Glomerular visceral epithelial cell (primary cell): ENCODE data around the gene AP4M1.

Experiments
- DNase-seq: peaks from one replicate; pipeline ENCODE4 v3.0.0-alpha.2; 2016; ENCODE audit errors: extremely low spot score

AP4M1 gene

DNA sequence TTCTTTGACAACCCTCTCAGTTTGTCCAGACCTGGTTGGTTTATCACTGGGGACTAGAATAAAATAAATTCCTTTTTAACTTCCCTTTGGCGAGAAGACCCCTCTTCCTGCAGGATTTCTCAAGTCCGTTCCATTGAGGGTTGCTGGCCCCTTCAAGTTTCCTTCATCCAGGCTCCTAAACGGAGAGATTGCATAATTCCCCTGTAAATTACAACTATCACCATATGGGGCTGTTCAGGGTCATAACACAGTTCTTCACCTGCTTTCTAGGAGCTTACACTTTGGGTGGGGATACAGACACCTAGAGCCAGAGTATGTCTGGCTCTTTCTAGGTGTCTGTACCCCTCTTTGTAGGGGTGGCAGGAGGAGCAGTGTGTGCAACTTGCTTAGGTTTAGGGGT lies 15.9 kb upstream of the AP4M1 start:
- DNase-seq = no peak

DNA sequence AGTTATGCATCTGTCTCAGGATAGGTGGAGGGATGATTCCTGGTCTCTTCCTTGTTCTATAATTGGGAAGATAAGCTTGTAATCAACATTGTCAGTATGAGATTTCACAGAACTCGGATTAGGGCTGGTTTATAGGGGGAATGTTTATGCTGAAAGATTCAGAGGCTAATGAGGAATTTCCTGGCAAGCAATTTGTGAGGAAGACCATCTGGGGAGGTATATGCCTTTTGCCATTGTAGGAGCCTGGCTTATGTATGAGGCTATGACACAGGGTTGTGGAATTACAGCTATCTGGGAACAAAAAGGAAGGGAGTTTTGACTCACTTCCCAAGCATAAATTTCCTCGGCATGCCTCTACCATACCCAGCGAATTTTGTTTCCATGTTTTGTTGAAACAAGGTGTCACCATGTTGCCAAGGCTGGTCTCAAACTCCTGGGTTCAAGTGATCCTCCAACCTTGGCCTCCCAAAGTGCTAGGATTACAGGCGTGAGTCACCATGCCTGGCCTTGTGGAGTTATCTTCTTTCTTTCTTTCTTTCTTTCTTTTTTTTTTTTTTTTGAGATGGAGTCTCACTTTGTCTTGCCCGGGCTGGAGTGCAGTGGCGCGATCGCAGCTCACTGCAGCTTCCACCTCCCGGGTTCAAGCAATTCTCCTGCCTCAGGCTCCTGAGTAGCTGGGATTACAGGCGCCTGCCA lies 14.2 kb upstream of the AP4M1 start:
- peak; percentile 72 for DNase-seq

DNA sequence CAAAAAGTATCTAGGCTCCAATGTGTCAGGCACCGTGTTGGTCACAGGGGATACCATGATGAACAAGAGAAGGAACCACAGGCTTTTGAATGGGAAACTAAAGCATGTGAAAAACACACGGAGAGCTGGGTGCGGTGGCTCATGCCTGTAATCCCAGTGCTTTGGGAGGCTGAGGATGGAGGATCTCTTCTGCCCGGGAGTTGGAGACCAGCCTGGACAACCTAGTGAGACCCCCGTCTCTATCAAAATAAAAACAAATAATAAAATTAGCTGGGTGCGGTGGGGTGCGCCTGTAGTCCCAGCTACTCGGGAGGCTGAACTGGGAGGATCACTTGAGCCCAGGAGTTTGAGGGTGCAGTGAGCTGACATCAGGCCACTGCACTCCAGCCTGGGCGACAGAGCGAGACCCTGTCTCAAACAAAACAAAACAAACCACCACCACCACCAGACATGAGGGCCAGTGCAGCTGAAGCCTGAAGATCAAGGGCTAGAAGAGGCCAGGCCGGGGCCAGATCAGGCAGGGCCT lies 13.3 kb upstream of the AP4M1 start:
- no peak for DNase-seq

DNA sequence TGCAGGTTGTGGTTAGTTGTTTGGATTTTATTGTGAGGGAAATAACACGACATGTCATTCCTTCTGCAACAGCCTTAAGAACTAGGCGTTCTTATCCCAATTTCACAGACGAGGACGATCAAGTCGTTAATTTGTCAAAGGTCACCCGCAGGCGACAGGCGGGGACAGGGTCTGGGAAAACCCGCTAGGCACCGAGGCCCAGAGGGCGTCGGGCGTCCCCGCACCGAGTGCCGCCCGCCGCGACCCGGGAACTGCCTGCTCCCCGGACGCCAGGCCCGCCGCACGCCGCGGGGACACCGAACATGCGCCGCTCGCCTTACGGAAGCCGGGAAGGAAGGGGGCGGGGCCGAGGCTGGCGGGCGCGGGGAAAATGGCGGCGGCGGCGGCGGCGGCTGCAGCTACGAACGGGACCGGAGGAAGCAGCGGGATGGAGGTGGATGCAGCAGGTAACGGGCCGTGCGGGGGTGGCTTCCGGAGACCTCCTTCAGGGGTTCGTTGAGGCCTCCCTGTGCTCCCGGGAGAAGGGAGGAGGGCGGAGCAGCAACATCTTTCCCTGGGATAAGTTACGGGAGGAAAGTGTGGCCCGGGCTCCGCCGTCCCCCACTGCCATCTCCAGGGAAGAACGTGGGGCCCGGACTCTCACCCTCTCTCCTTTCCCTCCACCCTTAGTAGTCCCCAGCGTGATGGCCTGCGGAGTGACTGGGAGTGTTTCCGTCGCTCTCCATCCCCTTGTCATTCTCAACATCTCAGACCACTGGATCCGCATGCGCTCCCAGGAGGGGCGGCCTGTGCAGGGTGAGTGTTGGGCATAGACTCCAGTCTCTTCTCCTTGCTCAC lies 12.6 kb upstream of the AP4M1 start, which contains the start of gene COPS6:
Gene COPS6 (plus strand): TSS at position 349 of the 837 bp plus-strand sequence. CDS start 22 bp downstream, at position 371.
- DNase-seq = peak; percentile 65

DNA sequence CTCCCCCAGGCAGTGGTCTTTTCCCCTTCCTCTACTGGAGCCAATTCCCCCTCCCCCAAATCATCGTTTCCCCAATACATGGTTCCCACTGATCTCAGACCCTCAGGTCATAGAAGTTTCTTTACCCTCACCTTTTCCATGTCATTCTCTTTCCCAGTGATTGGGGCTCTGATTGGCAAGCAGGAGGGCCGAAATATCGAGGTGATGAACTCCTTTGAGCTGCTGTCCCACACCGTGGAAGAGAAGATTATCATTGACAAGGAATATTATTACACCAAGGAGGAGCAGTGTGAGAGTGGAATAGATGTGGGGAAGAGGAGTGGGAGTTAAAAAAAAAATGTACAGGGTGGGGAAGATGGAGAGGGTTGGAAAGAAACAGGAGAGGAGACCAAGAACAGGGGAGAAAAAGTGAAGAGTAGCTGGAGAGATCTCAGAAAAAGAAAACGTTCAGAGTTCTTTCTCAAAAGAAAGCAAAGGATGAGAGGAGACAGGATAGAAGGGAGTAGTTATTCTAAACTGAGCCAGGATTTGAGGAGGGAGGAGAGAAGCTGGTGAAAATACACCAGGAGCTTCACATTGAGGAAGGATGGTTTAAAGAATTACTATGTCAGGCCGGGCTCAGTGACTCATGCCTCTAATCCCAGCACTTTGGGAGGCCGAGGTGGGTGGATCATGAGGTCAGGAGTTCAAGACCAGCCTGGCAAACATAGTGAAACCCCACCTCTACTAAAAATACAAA lies 11.8 kb upstream of the AP4M1 start:
- DNase-seq = peak; percentile 32

DNA sequence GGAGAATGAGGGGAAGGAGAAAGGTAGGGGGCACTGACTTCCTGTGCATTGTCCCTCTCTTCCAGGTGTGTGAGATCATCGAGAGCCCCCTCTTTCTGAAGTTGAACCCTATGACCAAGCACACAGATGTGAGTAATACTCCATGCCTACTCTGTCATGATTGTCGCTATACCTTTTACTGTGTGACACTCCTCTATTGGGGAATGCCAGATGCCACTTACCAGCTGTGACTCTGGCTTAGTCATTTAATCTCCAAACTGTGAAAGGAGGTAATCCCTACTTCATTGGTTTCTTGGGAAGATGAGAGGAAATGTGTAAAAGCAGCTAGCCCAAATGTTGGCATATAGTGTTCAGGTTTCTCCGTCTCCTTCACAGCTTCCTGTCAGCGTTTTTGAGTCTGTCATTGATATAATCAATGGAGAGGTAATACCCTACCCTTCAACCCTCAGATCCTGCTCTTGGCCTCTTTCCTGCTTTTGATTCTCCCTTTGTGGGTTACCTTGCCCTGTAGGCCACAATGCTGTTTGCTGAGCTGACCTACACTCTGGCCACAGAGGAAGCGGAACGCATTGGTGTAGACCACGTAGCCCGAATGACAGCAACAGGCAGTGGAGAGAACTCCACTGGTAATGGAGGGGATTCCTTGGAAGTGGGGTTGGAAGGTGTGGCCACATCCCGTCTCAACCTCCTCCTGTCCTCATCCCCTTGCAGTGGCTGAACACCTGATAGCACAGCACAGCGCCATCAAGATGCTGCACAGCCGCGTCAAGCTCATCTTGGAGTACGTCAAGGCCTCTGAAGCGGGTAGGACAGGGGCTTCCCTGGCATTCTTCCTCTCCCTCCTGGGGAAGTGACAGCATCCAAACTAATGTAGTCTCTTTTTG lies 10.7 kb upstream of the AP4M1 start:
- DNase-seq = no peak

DNA sequence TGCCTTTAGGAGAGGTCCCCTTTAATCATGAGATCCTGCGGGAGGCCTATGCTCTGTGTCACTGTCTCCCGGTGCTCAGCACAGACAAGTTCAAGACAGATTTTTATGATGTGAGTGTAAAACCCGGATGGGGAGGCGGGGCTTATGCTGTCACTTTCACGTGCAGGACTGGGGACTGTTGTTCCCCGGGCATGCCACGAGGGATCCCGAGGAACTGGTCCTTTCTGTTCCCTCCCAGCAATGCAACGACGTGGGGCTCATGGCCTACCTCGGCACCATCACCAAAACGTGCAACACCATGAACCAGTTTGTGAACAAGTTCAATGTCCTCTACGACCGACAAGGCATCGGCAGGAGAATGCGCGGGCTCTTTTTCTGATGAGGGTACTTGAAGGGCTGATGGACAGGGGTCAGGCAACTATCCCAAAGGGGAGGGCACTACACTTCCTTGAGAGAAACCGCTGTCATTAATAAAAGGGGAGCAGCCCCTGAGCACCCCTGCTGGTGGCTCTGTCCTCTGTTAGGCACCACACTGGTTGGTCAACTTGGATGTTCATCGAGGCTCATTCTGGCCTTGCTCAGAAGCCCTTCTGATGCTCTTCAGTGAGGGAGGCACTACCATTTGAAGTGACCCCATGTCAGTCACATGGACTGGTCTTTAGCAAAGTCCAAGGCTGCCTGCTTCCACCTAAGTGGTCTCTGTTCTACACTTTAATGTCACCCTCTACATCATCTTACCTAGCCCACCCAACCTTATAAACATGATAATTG lies 9.8 kb upstream of the AP4M1 start:
- DNase-seq = peak; percentile 30

DNA sequence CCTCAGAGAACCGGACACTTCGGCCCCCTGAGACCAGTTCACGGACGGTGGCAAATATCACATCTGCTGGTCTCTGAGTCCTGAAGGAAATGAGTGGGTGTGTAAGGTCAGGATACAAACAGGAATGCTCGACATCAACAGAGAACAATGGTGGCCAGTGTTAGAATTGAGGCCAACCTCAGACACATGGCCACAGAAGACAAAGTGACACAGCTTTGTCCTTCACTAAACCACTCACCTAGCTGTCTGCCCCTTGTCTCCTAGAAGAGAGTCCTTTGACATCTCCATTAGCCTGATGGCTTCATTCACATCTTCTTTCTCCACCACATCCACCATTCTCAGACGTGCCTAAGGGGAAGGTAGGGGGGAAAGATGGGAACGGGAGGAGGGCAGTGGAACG lies 8.4 kb upstream of the AP4M1 start:
- DNase-seq = no peak

DNA sequence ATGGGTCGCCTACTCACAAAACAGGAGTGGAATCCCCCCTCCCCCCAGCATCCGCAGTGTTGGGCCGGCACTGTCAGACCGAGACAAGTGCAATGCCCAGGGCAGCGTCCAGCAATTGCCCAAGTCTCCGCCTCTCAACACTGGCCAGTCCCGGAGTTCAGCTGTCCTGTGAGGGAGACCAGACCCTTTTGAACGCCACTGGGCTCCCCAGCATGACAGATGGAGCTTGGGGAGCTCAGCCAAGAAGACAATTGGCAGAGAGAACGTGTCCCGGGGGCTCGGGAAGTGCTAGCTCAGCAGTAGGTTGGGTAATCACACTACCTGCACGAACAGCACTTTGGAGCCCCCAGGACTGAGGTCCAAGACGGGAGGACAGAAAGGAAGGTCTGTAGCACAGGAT lies 7.9 kb upstream of the AP4M1 start:
- DNase-seq = no peak

DNA sequence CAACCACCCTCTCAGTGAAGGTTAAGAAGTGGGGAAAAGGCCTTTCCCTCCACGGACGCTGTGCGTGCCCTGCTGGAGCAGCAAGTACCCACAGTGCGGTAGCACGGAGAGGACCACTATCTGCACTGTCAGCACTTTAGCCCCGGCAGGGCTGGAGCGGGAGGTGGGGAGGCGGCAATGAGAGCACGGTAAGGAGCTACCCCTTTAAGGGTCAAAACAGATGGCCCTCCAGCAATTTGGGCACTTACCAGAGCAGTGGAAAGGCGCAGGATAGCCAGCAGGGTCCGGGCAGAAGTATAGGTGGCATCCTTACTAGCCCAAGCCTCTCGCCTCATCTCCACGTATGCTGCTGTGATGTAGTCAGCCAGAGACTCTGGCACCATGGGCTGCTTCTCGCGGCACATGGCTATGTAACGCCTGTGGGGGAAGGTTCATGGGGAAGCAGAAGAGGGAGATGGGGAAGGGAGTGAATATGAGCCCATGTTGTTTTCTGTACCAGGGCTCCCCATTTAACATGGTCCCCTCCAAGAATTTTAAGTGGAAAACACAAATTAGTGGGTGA lies 7.4 kb upstream of the AP4M1 start:
- DNase-seq = no peak

DNA sequence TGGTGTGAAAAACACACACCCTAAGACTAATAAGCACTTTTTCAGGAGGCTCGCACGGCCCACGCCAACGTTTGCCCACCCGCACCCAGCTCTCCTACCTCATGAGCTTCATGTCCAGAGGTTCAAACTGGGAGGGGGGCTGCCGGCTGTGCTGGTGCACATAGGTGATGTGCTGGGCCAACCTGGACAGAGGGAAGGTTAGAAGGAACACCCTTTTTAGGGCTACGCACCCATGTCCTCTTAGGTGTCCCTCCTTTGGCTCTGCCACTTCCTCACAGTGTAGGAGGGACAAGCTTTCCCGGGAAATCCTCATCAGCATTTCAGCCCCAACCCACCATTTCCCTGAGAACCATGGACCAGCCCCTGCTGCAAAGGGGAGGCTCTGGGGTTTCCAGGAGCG lies 6.2 kb upstream of the AP4M1 start:
- DNase-seq = no peak

DNA sequence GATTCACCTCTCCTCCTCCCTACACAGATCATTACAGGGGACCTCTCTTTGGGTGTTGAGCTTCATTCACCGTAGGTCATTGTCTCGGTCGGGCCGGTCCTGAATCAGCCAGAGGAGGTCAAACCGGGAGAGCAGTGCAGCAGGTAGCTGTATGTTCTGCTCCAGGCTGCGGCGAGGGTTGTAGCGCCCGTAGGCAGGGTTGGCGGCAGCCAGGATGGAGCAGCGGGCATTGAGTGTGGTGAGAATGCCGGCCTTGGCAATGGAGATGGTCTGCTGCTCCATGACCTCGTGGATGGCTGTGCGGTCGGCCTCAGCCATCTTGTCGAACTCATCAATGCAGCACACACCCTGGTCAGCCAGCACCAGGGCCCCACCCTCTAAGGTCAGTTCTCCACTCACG lies 5.7 kb upstream of the AP4M1 start:
- DNase-seq = no peak

DNA sequence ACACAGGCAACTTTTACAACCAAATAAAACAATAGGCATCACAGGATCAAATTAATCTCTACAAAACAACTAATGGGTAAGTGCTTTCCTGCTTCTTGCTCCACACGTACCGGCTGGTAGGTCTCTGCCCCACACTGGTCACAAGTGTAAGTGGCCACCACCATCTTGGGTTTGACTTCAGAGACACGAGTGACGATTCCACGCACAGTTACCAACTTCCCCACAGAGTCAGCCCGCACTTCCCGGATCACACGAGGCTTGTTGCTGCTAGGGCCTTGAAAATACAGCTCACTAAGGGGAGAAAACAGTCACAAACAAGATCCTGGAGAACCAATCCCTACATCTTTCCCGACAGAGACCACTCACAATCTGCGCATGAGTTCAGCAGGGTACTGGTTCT lies 2.5 kb upstream of the AP4M1 start:
- no peak for DNase-seq

DNA sequence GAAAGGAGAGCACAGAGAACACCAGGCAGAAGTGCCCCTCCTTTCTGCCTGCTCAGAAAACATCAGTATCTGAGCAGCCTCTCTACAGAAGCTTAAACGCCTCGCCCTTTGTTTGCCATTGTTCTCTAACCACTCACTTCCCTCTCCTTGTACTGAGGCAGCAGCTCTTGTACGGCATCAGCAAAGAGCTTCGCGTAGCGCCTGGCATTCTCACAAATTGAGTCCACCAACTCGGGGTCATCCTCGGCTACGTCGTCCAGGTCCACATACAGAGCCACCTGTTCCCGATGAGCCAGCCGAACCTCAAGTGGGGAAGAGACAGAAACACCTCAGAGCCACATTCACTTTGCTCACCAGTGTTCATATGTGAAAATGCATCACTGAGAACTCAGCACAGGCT lies 2.0 kb upstream of the AP4M1 start:
- no peak for DNase-seq

DNA sequence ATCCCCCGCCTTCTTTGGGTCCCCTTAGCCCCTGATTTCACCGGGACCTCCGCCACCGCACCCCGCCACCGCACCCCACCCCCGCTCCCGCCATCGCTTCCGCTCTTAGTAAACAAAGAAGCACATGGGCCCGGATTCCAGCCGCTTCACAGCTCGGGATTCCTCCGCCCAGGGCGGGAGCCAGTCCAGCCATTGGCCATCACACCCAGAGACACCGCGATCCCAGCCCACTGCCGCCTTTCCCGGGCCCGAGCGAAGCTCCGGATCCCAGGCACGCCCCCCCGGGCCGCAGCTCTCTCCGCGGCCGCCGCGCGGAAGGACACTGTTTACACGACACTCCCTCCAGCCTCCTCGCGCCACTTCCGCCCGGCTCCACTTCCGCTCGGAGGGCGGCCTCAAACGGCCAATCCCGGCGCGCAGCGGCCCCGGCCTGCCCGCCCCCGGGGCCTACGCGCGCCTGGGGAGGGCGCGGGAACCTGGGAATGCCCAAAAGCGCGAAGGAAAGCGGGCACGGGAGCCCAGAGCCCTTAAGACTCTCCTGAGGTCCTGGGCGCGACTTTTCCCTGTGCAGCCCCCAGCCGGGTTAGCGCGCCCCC lies 925 bp upstream of the AP4M1 start:
- DNase-seq = peak; percentile 95

DNA sequence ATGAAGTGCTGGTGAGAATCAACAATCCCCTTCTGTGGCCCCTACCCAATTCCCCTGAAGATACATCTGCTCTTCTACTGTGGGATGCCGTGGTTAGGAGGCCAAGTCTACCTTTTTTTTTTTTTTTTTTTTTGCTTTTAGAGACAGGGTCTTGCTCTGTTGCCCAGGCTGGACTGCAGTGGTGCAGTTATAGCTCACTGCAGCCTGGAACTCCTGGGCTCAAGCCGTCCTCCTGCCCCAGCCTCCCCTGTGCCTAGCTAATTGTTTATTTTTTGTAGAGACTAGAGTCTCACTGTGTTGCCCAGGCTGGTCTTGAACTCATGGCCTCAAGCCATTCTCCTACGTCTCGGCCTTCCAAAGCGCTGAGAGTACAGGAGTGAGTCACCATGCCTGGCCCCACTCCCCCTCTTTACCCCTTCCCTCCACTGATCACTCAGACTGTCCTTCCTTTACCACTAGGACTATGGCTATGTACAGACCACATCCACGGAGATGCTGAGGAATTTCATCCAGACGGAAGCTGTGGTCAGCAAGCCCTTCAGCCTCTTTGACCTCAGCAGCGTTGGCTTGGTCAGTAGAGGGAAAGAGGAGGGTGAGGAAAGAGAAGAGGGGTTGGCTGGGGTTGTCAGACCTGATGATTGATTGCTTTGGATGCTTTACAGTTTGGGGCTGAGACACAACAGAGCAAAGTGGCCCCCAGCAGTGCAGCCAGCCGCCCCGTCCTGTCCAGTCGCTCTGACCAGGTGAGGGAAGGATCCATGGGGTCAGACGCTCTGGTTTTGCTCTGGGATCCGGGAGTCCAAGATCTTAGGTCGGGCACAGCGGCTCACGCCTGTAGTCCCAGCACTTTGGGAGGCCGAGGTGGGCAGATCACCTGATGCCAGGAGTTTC lies 1.8 kb downstream of the AP4M1 start:
- DNase-seq = peak; percentile 98

DNA sequence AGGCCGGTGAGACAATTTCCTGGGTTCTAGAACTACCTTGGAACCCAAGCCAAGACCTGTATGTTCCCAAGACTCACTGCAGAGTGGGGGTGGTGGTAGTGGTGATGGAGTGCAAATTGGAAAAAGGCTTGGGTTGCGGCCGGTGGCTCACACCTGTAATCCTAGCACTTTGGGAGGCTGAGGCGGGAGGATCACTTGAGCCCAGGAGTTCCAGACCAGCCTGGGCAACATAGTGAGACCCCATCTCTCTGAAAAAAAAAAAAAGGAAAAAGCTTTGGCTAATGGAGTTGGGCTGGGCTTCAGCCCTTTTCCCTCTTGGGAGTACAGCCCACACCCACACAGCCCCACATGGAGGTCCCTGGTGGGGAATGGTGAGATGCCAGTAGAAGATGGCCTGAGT lies 4.1 kb downstream of the AP4M1 start:
- no peak for DNase-seq

DNA sequence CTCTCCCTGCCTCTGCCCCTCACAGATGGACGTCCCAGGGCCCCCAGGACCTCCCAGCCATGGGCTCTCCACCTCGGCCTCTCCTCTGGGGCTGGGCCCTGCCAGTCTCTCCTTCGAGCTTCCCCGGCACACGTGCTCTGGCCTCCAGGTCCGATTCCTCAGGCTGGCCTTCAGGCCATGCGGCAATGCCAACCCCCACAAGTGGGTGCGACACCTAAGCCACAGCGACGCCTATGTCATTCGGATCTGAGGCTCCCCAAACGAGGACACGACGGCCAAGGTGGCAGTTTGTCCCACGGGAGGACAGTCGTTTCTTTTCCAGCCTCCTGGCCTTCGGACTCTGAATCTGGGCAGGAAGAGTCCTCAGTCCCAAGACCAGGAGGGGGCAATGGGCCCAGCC lies 5.2 kb downstream of the AP4M1 start:
- no peak for DNase-seq
